Upper lobe of right lung (tissue), 1 donor: Measurements from ENCODE around the gene MLF2. TPM values are rescaled to one million over a fixed set of nuclear protein-coding genes. Genes with fewer than 3 reads are reported as not detected.

Experiments used
- ATAC-seq: fragments of 200-7000 bp; cut with Tn5 transposase; one replicate; pipeline ENCODE4 v1.9.1; 2020; ENCODE audit warnings: mild to moderate bottlenecking, moderate library complexity
- DNase-seq: peaks from one replicate; pipeline ENCODE4 v3.0.0-alpha.2; 2020
- H3K27ac ChIP-seq: fragments of 200-600 bp; one replicate; pipeline ENCODE4 v1.8.0; 2022
- H3K27me3 ChIP-seq: fragments of 200-600 bp; one replicate; pipeline ENCODE4 v1.8.0; 2022; ENCODE audit warnings: mild to moderate bottlenecking
- H3K36me3 ChIP-seq: fragments of 200-600 bp; one replicate; pipeline ENCODE4 v1.8.0; 2022
- H3K4me1 ChIP-seq: fragments of 200-600 bp; one replicate; pipeline ENCODE4 v1.8.0; 2022
- H3K4me3 ChIP-seq: fragments of 200-600 bp; one replicate; pipeline ENCODE4 v1.8.0; 2022; ENCODE audit warnings: mild to moderate bottlenecking
- H3K9me3 ChIP-seq: fragments of 200-600 bp; one replicate; pipeline ENCODE4 v1.8.0; 2022
- CTCF ChIP-seq: fragments of 200-600 bp; IDR thresholded peaks from one replicate; pipeline ENCODE4 v1.8.0; 2022; ENCODE audit warnings: antibody characterized with exemption
- intact Hi-C: fragments of 100-400 bp; cut with DNase I; formaldehyde crosslinking; loops from one replicate; pipeline ENCODE4 v1.11.0; 2022
- total RNA-seq: library from RNA; stranded (reverse); fragmentation: NEBNext Ultra II Directional; extraction: Animal tissue kit (Norgen Biotek cat#: 25700); gene quantifications from one replicate; pipeline ENCODE4 v1.2.1, GENCODE V29; 2021
- donor health status: DM: no; HTN: yes; CAD: no; lungs with severe emphysema.

MLF2 gene
- total RNA-seq, 1 donor from 2014 or later = 118 TPM

GRCh38 chr12:6774499-6775062 is 21.6 kb upstream of the MLF2 start:
- Histone ChIP-seq H3K36me3 (peaks cover 14% of the 10 kb centered on the region), H3K4me1 (peaks cover 28% of the 10 kb centered on the region), H3K27ac (no peak overlapping the region), H3K9me3 (no peaks in the 10 kb centered on the region), H3K27me3 (no peaks in the 10 kb centered on the region), H3K4me3 (peak overlapping the region; percentile 25)
- no peak for ATAC-seq
- DNase-seq = no peak
- intact Hi-C loops = no loop called here
- TF ChIP-seq CTCF = no peak

- intact Hi-C loops = no loop called here
- Histone ChIP-seq H3K9me3 (no peaks in the 10 kb centered on the region), H3K4me3 (peak overlapping the region; percentile 25), H3K27ac (no peak overlapping the region), H3K27me3 (no peaks in the 10 kb centered on the region), H3K36me3 (peaks cover 14% of the 10 kb centered on the region), H3K4me1 (peaks cover 26% of the 10 kb centered on the region)
- DNase-seq = no peak
- no peak for TF ChIP-seq CTCF
- no peak for ATAC-seq
These were observed 20.8 kb upstream of the MLF2 start for GRCh38 chr12:6773590-6774351.

GRCh38 chr12:6772726-6773589 is 20.0 kb upstream of the MLF2 start:
- Histone ChIP-seq H3K9me3 (no peaks in the 10 kb centered on the region), H3K4me3 (no peak overlapping the region), H3K36me3 (peaks cover 14% of the 10 kb centered on the region), H3K4me1 (peaks cover 28% of the 10 kb centered on the region), H3K27me3 (no peaks in the 10 kb centered on the region), H3K27ac (no peak overlapping the region)
- DNase-seq (no peak), ATAC-seq (no peak)
- intact Hi-C loops = no loop called here
- TF ChIP-seq CTCF = no peak

- Histone ChIP-seq H3K4me1 (peaks cover 30% of the 10 kb centered on the region), H3K36me3 (peaks cover 14% of the 10 kb centered on the region), H3K4me3 (no peak within 1 kb of the TSS), H3K27me3 (no peaks in the 10 kb centered on the region), H3K27ac (no peak within 1 kb of the TSS), H3K9me3 (no peaks in the 10 kb centered on the region)
- DNase-seq (no peak), ATAC-seq (no peak)
- intact Hi-C loops = no loop called here
- TF ChIP-seq CTCF = no peak
These were observed 19.4 kb upstream of the MLF2 start, which contains the start of gene LAG3 for GRCh38 chr12:6772331-6772695. LAG3 (plus strand) TSS chr12:6772520; CDS start chr12:6772853, 333 bp downstream.

GRCh38 chr12:6771509-6772330 is 18.8 kb upstream of the MLF2 start:
- ATAC-seq (no peak), DNase-seq (no peak)
- no peaks in the 10 kb centered on the region for H3K9me3 ChIP-seq
- H3K27me3 ChIP-seq = no peaks in the 10 kb centered on the region
- TF ChIP-seq CTCF = no peak
- H3K36me3 ChIP-seq = peaks cover 14% of the 10 kb centered on the region
- intact Hi-C loops = no loop called here
- no peak overlapping the region for H3K4me3 ChIP-seq
- no peak overlapping the region for H3K27ac ChIP-seq
- peaks cover 30% of the 10 kb centered on the region for H3K4me1 ChIP-seq
